ENCODE measurements around the gene TPST2.
"Not testable (repeated sequence)": the region's sequence is repeated elsewhere in the genome, so short reads cannot be mapped to it uniquely, and the experiment has no call there.

TPST2 gene

GRCh38 chr22:26589845-26590736, at the start of gene TPST2:
Gene TPST2 (minus strand): TSS chr22:26590132. CDS start chr22:26541630, 48,502 bp downstream.
- FAIRE-seq: no peak

- FAIRE-seq: no peak
Observed at GRCh38 chr22:26636296-26636695, 46.4 kb upstream of the TPST2 start.

- FAIRE-seq: no peak
Observed at GRCh38 chr22:26635117-26635516, 45.2 kb upstream of the TPST2 start.

GRCh38 chr22:26634189-26634588, 44.3 kb upstream of the TPST2 start:
- FAIRE-seq: no peak

- FAIRE-seq: no peak
Observed at GRCh38 chr22:26632422-26633155, 42.7 kb upstream of the TPST2 start.

GRCh38 chr22:26631282-26631681, 41.4 kb upstream of the TPST2 start:
- FAIRE-seq: no peak

GRCh38 chr22:26629988-26630761, 40.2 kb upstream of the TPST2 start:
- FAIRE-seq: no peak

GRCh38 chr22:26624803-26625202, 34.9 kb upstream of the TPST2 start:
- FAIRE-seq: no peak

GRCh38 chr22:26623984-26624383, 34.1 kb upstream of the TPST2 start:
- no peak for FAIRE-seq

- no peak for FAIRE-seq
Observed at GRCh38 chr22:26621663-26622062, 31.7 kb upstream of the TPST2 start, which contains the start of gene CRYBA4. Gene CRYBA4 (plus strand): TSS chr22:26621963. CDS start chr22:26622597, 634 bp downstream.

- FAIRE-seq: no peak
Observed at GRCh38 chr22:26620197-26620596, 30.3 kb upstream of the TPST2 start.

GRCh38 chr22:26619510-26619909, 29.6 kb upstream of the TPST2 start:
- no peak for FAIRE-seq

- no peak for FAIRE-seq
Observed at GRCh38 chr22:26618455-26618854, 28.5 kb upstream of the TPST2 start.

- FAIRE-seq: no peak
Observed at GRCh38 chr22:26617271-26618199, 27.6 kb upstream of the TPST2 start, which contains the start of gene CRYBB1. Gene CRYBB1 (minus strand): TSS chr22:26618027. CDS start chr22:26616319, 1,708 bp downstream.

GRCh38 chr22:26616650-26617049, 26.7 kb upstream of the TPST2 start:
- FAIRE-seq: no peak

- no peak for FAIRE-seq
Observed at GRCh38 chr22:26615830-26616435, 26.0 kb upstream of the TPST2 start.

- no peak for FAIRE-seq
Observed at GRCh38 chr22:26615149-26615548, 25.2 kb upstream of the TPST2 start.

- no peak for FAIRE-seq
Observed at GRCh38 chr22:26614322-26614721, 24.4 kb upstream of the TPST2 start.

- not testable (repeated sequence) for FAIRE-seq
Observed at GRCh38 chr22:26613753-26614152, 23.8 kb upstream of the TPST2 start.

GRCh38 chr22:26612652-26613051, 22.7 kb upstream of the TPST2 start:
- FAIRE-seq: no peak

- no peak for FAIRE-seq
Observed at GRCh38 chr22:26610996-26611395, 21.1 kb upstream of the TPST2 start.

Measured in colon (tissue), 2 donors.